HG03108 (cell line): ENCODE results near the gene OR4X1.
"Not testable (repeated sequence)": the region's sequence is repeated elsewhere in the genome, so short reads cannot be mapped to it uniquely, and the experiment has no call there.

Experiments used
- ATAC-seq: cut with Tn5 transposase; IDR thresholded peaks from one replicate; pipeline ENCODE4 v1.9.1; 2021; ENCODE audit warnings: moderate library complexity; ENCODE audit not compliant: unreplicated experiment

The OR4X1 gene

GRCh38 chr11:48263423-48263911, at the start of gene OR4X1:
Gene OR4X1 (plus strand): TSS chr11:48263861. CDS start chr11:48263861, 0 bp downstream.
- no peak for ATAC-seq

DNA sequence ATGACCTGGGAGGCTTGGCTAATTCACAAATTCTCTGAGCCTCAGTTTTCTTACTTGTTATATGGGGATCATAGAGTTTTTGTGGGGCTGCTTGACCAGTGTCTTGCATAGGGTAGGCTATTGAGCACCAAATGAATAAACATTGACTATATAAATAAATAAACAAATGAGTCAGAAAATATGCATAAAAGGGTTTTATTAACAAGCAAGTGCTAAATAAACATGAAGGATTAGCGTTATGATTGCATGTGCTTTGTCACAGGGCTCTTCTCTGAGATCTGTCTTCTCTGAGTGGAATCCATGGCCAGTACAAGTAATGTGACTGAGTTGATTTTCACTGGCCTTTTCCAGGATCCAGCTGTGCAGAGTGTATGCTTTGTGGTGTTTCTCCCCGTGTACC, 47.2 kb upstream of the OR4X1 start, which contains the start of gene OR4B1:
TSS of gene OR4B1 (plus strand) at position 301 of the 400 bp plus-strand sequence. CDS start at position 301, 0 bp downstream.
- no peak for ATAC-seq

GRCh38 chr11:48228761-48229160, 34.9 kb upstream of the OR4X1 start:
- ATAC-seq = no peak

DNA sequence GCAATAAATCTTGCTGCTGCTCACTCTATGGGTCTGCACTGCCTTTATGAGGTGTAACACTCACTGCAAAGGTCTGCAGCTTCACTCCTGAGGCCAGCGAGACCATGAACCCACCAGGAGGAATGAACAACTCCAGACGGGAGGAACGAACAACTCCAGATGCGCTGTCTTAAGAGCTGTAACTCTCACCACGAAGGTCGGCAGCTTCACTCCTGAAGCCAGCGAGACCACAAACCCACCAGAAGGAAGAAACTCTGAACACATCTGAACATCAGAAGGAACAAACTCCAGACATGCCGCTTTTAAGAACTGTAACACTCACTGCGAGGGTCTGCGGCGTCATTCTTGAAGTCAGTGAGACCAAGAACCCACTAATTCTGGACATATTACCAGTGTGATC, 33.6 kb upstream of the OR4X1 start:
- not testable (repeated sequence) for ATAC-seq

- no peak for ATAC-seq
Observed at GRCh38 chr11:48237727-48238126, 25.9 kb upstream of the OR4X1 start.

- ATAC-seq = no peak
Observed at GRCh38 chr11:48242501-48242900, 21.2 kb upstream of the OR4X1 start.

DNA sequence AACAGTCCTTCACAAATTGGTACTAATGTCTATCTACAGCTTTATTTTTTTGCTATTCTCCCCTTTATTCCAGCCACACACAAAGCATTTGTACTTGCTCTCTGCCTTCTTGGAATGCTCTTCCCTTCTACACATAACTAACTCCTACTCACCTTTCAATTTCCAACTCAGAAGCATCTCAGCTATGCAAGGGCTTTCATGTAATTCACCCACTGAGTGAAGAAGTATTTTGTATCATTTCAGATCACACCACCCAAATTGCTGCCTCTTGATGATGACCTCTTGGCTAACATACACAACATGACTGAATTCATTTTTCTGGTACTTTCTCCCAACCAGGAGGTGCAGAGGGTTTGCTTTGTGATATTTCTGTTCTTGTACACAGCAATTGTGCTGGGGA, 18.9 kb upstream of the OR4X1 start, which contains the start of gene OR4X2:
TSS of gene OR4X2 (plus strand) at position 301 of the 400 bp plus-strand sequence. CDS start at position 301, 0 bp downstream.
- ATAC-seq = no peak

DNA sequence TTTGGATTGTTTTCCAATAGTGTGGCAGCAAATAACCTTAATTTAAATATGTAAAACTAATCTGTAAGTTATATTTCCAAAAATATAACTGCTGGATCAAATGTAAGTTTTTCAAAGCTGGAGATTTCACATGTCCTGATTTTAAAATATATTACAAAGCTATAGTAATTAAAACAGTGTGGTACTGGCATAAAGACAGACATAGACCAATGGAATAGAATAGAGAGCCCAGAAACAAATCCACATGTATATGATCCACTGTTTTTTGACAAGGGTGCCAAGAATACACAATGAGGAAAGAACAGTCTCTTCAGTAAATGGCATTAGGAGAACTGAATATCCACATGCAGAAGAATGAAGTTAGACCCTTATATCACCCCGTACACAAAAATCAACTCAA, 14.8 kb upstream of the OR4X1 start:
- no peak for ATAC-seq

DNA sequence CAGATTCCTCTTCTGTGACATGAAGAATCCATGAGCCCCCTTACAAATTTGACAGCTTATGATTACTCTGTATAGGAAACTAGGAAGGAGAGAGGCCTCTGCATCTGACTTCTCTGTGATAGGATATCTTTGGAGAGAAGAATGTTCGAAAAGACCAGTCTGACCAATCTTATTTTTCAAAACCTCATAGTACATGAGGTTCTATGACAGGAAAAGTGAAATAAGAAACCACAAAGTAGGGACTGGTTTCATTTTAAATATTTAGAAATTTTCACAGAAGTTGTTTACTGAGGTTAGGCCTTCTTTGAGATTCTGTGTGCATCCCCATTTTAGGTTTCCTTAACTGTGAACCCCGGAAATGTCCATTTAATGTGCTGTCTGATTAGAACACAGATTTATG, 2.1 kb upstream of the OR4X1 start:
- no peak for ATAC-seq

DNA sequence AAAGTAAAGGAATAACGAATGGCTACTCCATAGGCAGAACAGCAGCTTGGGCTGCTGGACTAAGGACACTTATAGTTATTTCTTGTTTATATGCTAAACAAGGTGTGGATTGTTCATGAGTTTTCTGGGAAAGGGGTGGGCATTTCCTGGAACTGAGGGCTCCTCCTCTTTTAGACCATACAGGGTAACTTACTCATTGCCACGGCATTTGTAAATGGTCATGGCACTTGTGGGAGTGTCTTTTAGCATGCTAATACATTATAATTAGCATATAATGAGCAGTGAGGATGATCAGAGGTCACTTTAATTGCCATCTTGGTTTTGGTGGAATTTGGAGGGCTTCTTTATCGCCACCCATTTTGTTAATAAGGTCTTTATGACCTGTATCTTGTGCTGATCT, 7.0 kb downstream of the OR4X1 start:
- no peak for ATAC-seq

DNA sequence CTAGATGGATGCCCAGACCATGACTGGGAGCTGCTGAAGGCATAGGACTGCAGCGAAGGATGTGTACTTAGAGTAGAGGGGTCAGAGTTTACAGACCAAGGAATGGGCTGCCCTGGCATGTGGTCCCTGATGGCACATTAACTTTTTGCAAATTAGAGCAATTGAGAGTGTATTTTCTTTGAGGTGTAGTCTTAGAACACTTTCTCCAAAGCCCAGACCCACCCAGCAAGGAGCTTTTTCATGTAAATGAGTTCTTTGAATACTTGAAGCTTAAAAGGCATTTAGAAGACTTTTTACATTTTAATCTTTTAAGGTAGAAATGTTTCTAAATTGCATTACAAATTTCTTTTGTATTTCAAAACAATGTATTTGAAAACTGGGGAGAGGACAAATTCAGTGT, 8.9 kb downstream of the OR4X1 start:
- no peak for ATAC-seq

GRCh38 chr11:48305923-48306322, 42.3 kb downstream of the OR4X1 start, which contains the start of gene OR4S1:
Gene OR4S1 (plus strand): TSS chr11:48306223. CDS start chr11:48306223, 0 bp downstream.
- no peak for ATAC-seq

DNA sequence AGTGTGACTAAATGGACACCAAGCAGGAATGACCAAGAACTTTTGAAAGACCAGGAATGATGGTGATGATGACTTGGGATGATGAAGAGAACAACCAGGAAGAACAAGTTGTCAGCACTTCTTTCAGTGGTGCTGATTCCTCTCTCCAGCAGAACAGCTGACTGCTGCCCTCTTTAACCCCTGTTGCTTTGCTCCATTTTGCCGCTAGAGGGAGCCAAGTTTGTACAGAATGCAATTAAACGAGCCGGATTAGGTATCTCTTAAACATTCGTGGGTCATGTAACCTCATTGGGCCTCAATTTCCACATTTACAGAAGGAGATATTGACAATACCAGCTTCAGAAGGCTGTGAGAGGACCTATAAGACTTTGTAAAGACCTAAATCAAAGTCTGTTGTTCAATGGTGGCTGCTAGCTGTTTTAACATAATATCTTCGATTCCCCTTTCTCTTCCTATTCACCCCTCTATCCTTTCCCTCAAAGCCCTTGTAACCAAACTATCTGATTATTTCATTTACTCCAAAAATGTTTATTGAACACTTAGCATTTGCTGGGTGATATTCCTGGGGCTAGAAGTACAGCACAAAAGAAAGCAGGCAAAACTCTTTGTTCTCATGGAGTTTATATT, 44.2 kb downstream of the OR4X1 start:
- ATAC-seq = no peak

DNA sequence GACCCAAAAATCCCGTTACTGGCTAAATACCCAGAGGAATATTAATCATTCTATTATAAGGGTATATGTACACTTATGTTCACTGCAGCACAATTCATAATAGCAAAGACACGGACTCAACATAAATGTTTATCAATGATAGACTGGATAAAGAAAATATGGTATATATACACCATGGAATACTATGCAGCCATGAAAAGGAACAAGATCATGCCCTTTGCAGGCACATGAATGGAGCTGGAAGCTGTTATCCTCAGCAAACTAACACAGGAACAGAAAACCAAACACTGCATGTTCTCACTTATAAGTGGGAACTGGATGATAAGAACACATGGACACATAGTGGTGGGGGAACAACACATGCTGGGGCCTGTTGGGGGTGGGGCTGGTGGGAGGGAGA, 49.9 kb downstream of the OR4X1 start:
- ATAC-seq = not testable (repeated sequence)
